ENCODE measurements around the gene PHIP.

- TF ChIP-seq ZNF274 (IDR thresholded peaks at IDR 0.05; ENCODE audit: borderline replicate concordance, low read depth, low read length) (no peak), GTF3C2 (IDR thresholded peaks at IDR 0.05; ENCODE audit: borderline replicate concordance, extremely low read depth, insufficient read length) (no peak), UBTF (IDR thresholded peaks at IDR 0.05; ENCODE audit: borderline replicate concordance in 1 of 2, low read depth in 2 of 2, low read length in 2 of 2) (no peak), PHF21A (IDR thresholded peaks at IDR 0.05; ENCODE audit: borderline replicate concordance, low read depth) (no peak), TARDBP (IDR thresholded peaks at IDR 0.05) (no peak), PML (IDR thresholded peaks at IDR 0.05; ENCODE audit: low read length) (no peak)
- TF ChIP-seq, protein P1, sequence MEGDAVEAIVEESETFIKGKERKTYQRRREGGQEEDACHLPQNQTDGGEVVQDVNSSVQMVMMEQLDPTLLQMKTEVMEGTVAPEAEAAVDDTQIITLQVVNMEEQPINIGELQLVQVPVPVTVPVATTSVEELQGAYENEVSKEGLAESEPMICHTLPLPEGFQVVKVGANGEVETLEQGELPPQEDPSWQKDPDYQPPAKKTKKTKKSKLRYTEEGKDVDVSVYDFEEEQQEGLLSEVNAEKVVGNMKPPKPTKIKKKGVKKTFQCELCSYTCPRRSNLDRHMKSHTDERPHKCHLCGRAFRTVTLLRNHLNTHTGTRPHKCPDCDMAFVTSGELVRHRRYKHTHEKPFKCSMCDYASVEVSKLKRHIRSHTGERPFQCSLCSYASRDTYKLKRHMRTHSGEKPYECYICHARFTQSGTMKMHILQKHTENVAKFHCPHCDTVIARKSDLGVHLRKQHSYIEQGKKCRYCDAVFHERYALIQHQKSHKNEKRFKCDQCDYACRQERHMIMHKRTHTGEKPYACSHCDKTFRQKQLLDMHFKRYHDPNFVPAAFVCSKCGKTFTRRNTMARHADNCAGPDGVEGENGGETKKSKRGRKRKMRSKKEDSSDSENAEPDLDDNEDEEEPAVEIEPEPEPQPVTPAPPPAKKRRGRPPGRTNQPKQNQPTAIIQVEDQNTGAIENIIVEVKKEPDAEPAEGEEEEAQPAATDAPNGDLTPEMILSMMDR (IDR thresholded peaks at IDR 0.05 in 2 of 3, conservative IDR thresholded peaks at IDR 0.05 in 1 of 3; ENCODE audit: insufficient read depth in 2 of 3, low read depth in 1 of 3, low read length in 3 of 3) = no peak
- TF ChIP-seq, protein P2, sequence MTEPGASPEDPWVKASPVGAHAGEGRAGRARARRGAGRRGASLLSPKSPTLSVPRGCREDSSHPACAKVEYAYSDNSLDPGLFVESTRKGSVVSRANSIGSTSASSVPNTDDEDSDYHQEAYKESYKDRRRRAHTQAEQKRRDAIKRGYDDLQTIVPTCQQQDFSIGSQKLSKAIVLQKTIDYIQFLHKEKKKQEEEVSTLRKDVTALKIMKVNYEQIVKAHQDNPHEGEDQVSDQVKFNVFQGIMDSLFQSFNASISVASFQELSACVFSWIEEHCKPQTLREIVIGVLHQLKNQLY (CRISPR knock-in tag; conservative IDR thresholded peaks at IDR 0.05) = no peak
Measured at GRCh38 chr6:79117752-79118151, 39.7 kb upstream of the PHIP start.

Data from K562 (cell line).